Vagina (tissue), 2 donors: ENCODE measurements around the gene B4GALT6. TPM values are rescaled to one million over a fixed set of nuclear protein-coding genes. Genes with fewer than 3 reads are reported as not detected.

Experiments used
- DNase-seq, 2 donors: peaks; one replicate each; pipeline ENCODE4 v3.0.0-alpha.2; 2017; ENCODE audit errors: extremely low spot score in 2 of 2
- H3K27ac ChIP-seq: fragments of 200-600 bp; sonication (generic); one replicate; pipeline ENCODE4 v1.5.1; 2019
- H3K27me3 ChIP-seq: fragments of 200-600 bp; sonication (generic); one replicate; pipeline ENCODE4 v1.5.1; 2019
- H3K36me3 ChIP-seq, 2 donors: fragments of 200-600 bp; sonication (generic); one replicate each; pipeline ENCODE4 v1.5.1; 2017 to 2019
- H3K4me1 ChIP-seq: fragments of 200-600 bp; sonication (generic); one replicate; pipeline ENCODE4 v1.5.1; 2019
- H3K4me3 ChIP-seq, 2 donors: fragments of 200-600 bp; sonication (generic); 1 replicate in 1 of 2; 2 replicates in 1 of 2; pipeline ENCODE4 v1.5.1; 2016 to 2019
- H3K9me3 ChIP-seq: fragments of 200-600 bp; sonication (generic); one replicate; pipeline ENCODE4 v1.5.1; 2019
- CTCF ChIP-seq, 3 experiments: fragments of 450-650 bp in 2 of 3; fragments of 200-600 bp in 1 of 3; sonication (generic) in 1 of 3; IDR thresholded peaks; one replicate each; pipeline ENCODE4 v1.5.1; 2017 to 2019; ENCODE audit warnings: antibody characterized with exemption in 3 of 3, mild to moderate bottlenecking in 2 of 3, moderate library complexity in 2 of 3
- POLR2A ChIP-seq, 2 donors: fragments of 450-650 bp; IDR thresholded peaks; one replicate each; pipeline ENCODE4 v1.6.1; 2017; ENCODE audit warnings: antibody characterized with exemption in 2 of 2, mild to moderate bottlenecking in 2 of 2, moderate library complexity in 2 of 2
- POLR2AphosphoS5 ChIP-seq, 2 donors: sonication (generic); formaldehyde crosslinking; IDR thresholded peaks; one replicate each; pipeline ENCODE4 v1.9.0; 2017; ENCODE audit warnings: antibody characterized with exemption in 2 of 2, mild to moderate bottlenecking in 2 of 2, low read depth in 1 of 2; ENCODE audit not compliant: insufficient read depth in 1 of 2
- intact Hi-C: fragments of 100-400 bp; cut with DNase I; formaldehyde crosslinking; loops from one replicate; pipeline ENCODE4 v1.15.1; 2023
- total RNA-seq: library from RNA; depleted of rRNA; stranded (reverse); fragments of >200 nt; gene quantifications from one replicate; pipeline ENCODE4 v1.2.3, GENCODE V29; 2016

Gene B4GALT6
- total RNA-seq, 1 donor from 2014 or later = 2.5 TPM

GRCh38 chr18:31701744-31702143 is 17.4 kb upstream of the B4GALT6 start:
- Histone ChIP-seq H3K27me3 (no peaks in the 10 kb centered on the region), H3K27ac (no peak overlapping the region), H3K4me3 (no peak overlapping the region), H3K36me3 (no peaks in the 10 kb centered on the region), H3K9me3 (no peaks in the 10 kb centered on the region), H3K4me1 (no peaks in the 10 kb centered on the region)
- intact Hi-C loops = no loop called here
- DNase-seq = no peak
- TF ChIP-seq CTCF (IDR thresholded peaks at IDR 0.05) (no peak), POLR2AphosphoS5 (IDR thresholded peaks at IDR 0.05; ENCODE audit: insufficient read depth in 1 of 2, low read depth in 1 of 2) (no peak), POLR2A (IDR thresholded peaks at IDR 0.05) (no peak)

GRCh38 chr18:31700990-31701389 is 16.6 kb upstream of the B4GALT6 start:
- Histone ChIP-seq H3K9me3 (no peaks in the 10 kb centered on the region), H3K27ac (no peak overlapping the region), H3K27me3 (no peaks in the 10 kb centered on the region), H3K4me1 (no peaks in the 10 kb centered on the region), H3K36me3 (no peaks in the 10 kb centered on the region), H3K4me3 (no peak overlapping the region)
- intact Hi-C loops = no loop called here
- TF ChIP-seq CTCF (IDR thresholded peaks at IDR 0.05) (no peak), POLR2AphosphoS5 (IDR thresholded peaks at IDR 0.05; ENCODE audit: insufficient read depth in 1 of 2, low read depth in 1 of 2) (no peak), POLR2A (IDR thresholded peaks at IDR 0.05) (no peak)
- DNase-seq = no peak

GRCh38 chr18:31697351-31698298 is 13.2 kb upstream of the B4GALT6 start:
- Histone ChIP-seq H3K4me3 (no peak overlapping the region), H3K9me3 (no peaks in the 10 kb centered on the region), H3K36me3 (no peaks in the 10 kb centered on the region), H3K27ac (no peak overlapping the region), H3K27me3 (no peaks in the 10 kb centered on the region), H3K4me1 (no peaks in the 10 kb centered on the region)
- no peak for DNase-seq
- no peak for TF ChIP-seq POLR2A (IDR thresholded peaks at IDR 0.05)
- TF ChIP-seq POLR2AphosphoS5 (IDR thresholded peaks at IDR 0.05; ENCODE audit: insufficient read depth in 1 of 2, low read depth in 1 of 2) = no peak
- TF ChIP-seq CTCF (IDR thresholded peaks at IDR 0.05) = no peak
- intact Hi-C loops = no loop called here

GRCh38 chr18:31695989-31696388 is 11.6 kb upstream of the B4GALT6 start:
- no peak overlapping the region for H3K27ac ChIP-seq
- TF ChIP-seq POLR2AphosphoS5 (IDR thresholded peaks at IDR 0.05; ENCODE audit: insufficient read depth in 1 of 2, low read depth in 1 of 2) = no peak
- no peak for TF ChIP-seq CTCF (IDR thresholded peaks at IDR 0.05)
- no peak for TF ChIP-seq POLR2A (IDR thresholded peaks at IDR 0.05)
- DNase-seq = no peak
- H3K9me3 ChIP-seq = no peaks in the 10 kb centered on the region
- no peaks in the 10 kb centered on the region for H3K27me3 ChIP-seq
- intact Hi-C loops = no loop called here
- no peak overlapping the region for H3K4me3 ChIP-seq
- no peaks in the 10 kb centered on the region for H3K36me3 ChIP-seq
- no peaks in the 10 kb centered on the region for H3K4me1 ChIP-seq

- TF ChIP-seq POLR2AphosphoS5 (IDR thresholded peaks at IDR 0.05; ENCODE audit: insufficient read depth in 1 of 2, low read depth in 1 of 2) (no peak), CTCF (IDR thresholded peaks at IDR 0.05) (no peak), POLR2A (IDR thresholded peaks at IDR 0.05) (no peak)
- no peaks in the 10 kb centered on the region for H3K4me1 ChIP-seq
- no peak overlapping the region for H3K4me3 ChIP-seq
- H3K27me3 ChIP-seq = no peaks in the 10 kb centered on the region
- H3K27ac ChIP-seq = no peak overlapping the region
- DNase-seq = no peak
- no peaks in the 10 kb centered on the region for H3K9me3 ChIP-seq
- intact Hi-C loops = no loop called here
- H3K36me3 ChIP-seq = no peaks in the 10 kb centered on the region
Observed at GRCh38 chr18:31694297-31694696, 9.9 kb upstream of the B4GALT6 start.
